Activated CD4-positive, CD25-positive, alpha-beta regulatory T cell treated with anti-CD3 and anti-CD28 coated beads, Interleukin-2, amount 50 U/mL, for 16 hours (primary cell): ENCODE measurements around the gene MAPK7.

Experiments
- DNase-seq: peaks from one replicate; pipeline ENCODE4 v3.0.0-alpha.2; 2020; ENCODE audit warnings: low read depth, low spot score

Gene MAPK7

GRCh38 chr17:19398301-19399181 lies 20.2 kb downstream of the MAPK7 start:
- DNase-seq = no peak

- DNase-seq = no peak
Measured at GRCh38 chr17:19399750-19400450, 21.6 kb downstream of the MAPK7 start.

DNA sequence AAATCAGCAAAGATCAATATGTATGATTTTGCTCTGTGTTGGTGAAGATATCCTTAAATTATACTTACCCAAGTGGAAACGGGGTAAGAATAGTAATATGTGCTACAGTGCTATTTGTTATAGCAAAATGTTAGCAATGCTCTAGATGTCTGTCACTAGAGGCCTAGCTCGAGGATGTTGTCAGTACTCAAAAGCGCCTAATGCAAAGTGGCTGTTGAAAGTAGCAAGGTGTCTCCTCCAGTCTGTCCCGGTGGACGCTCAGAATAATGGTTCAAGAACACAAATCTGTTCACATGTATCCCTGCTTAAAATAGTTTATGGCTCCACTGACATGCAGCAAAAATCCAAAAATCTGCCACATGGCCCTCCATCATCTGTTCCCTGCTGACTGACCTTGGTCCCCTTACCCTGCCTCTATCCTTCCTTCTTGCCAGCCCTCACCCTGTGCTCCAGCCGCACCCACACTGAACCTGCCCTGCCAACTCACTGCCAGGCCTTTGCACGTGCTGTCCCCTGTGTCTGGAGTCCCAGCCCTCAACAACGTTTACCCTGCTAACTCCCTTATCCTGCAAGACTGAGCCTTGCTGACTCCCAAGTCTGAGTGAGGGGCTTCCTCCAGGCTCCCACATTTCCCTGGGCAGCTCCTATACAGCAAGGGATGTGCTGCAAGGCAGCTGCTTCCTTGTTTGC lies 23.2 kb downstream of the MAPK7 start:
- no peak for DNase-seq

GRCh38 chr17:19402171-19402570 lies 23.9 kb downstream of the MAPK7 start:
- no peak for DNase-seq

DNA sequence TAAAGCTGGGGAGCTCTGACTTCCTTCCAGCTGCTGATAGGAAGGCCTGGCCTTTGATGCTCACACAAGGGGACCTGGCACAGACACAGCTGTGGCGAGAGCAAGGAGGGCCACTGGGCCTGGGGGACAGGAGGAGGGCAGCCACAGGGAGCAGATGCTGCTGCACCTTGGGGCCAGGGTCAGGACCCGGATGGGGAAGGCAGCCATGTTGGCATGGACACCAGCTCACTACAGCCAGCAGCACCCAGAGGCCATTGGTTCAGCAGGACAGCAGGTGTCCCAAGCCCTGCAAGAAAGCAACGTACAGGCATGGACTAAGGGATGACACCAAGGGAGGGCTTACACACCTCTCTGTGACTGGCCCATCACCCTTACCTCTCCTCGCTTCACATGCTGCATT lies 24.7 kb downstream of the MAPK7 start:
- DNase-seq = no peak

- no peak for DNase-seq
Measured at GRCh38 chr17:19404264-19404663, 26.0 kb downstream of the MAPK7 start.

GRCh38 chr17:19405114-19405513 lies 26.8 kb downstream of the MAPK7 start:
- no peak for DNase-seq

DNA sequence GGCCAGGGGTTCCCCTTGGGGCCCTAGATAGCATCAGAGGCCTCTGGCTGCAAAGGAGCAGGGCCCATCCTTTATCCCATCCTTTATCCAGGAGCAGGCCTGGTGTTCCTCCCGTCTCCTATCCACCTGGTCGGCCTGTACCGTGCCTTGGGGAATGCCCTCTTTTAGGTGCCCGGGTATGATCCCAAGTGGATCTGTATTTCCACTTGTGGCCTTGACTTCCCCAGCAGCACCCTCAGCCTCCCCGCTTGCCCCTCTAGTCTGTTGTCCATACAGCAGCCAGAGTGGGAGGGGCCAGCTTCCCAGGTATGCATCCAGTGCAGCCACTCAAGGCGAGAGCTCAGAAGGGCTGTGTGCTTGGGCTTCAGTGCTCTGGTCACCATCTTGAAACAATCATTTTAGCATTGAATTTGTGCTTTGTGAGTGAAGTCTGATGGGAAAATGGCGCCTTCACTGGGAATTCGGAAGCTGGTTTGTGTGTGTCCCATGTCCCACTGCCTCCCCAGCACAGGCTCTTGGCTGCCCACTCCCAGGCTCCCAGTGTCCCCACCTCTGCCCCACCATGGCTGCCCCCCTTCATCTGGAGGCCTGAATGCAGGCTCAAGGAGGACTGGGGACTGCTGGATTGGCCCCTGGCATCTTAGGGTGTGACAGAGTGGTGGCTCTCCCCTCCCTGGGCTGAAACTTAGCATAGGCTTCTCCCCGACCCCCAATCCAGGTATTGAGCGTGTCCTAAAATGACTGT lies 29.5 kb downstream of the MAPK7 start:
- DNase-seq = no peak

GRCh38 chr17:19408346-19408710 lies 30.0 kb downstream of the MAPK7 start:
- DNase-seq = no peak

DNA sequence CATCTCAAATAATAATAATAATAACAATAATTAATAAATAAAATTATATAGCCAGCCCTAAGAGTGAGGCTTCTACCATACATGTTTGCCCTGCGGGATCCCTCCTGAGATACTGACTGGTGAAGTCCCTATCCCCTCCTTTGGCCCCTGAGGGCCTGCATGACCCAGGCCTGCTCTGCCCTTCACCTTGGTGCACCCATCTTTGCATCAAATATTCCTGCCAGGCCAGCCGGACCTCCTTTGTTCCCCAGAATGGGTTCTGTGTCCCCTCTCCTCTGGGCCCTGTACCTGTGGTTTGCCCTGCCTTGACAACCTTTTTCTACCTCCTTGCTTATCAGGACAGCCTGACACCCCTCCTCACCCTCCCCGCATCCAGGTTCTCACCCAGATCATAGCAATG lies 30.8 kb downstream of the MAPK7 start:
- no peak for DNase-seq

DNA sequence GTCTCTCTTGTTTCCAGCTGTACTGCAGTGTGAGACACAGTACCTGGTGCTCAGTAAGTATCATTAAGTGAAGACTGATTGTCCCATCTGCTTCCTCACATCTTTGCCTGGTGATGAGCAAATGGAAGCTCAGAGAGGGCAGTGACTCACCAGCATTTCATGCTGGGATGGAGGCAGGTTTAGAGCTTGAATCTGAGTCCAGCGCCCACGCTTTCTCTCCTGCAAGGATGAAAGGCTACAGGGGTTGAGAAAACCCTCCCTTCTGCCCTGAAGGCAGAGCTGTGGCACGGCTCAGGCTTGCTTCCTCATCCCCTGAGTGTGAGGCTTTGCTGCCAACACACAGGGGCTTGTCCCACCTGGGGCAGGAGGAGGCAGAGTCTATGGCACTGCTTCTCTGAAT lies 31.2 kb downstream of the MAPK7 start:
- DNase-seq = no peak

GRCh38 chr17:19410091-19410490 lies 31.8 kb downstream of the MAPK7 start:
- DNase-seq = no peak

GRCh38 chr17:19410875-19411620 lies 32.8 kb downstream of the MAPK7 start, which contains the start of gene RNF112:
Gene RNF112 (plus strand): TSS chr17:19411232. CDS start chr17:19411409, 177 bp downstream.
- DNase-seq = no peak

DNA sequence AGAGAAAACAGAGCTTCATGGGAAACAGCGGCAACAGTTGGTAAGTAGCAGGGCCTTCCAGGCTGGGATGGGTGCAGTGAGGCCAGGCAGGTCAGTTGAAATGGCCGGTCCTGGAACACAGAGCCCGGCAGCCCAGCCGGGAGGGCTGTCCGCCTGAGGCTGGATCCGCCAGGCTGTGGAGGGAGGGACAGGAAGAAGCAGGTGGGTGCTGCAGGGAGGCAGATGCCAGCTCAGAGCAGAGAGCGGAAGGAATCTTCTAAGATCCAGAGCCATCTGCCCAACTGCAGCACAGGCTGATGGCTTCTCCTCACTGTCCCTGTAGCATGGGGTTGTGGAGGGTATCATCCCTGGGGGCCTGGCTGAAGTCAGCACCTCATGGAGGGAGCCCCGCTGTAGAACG lies 33.3 kb downstream of the MAPK7 start:
- no peak for DNase-seq

- no peak for DNase-seq
Measured at GRCh38 chr17:19412510-19412909, 34.2 kb downstream of the MAPK7 start.

DNA sequence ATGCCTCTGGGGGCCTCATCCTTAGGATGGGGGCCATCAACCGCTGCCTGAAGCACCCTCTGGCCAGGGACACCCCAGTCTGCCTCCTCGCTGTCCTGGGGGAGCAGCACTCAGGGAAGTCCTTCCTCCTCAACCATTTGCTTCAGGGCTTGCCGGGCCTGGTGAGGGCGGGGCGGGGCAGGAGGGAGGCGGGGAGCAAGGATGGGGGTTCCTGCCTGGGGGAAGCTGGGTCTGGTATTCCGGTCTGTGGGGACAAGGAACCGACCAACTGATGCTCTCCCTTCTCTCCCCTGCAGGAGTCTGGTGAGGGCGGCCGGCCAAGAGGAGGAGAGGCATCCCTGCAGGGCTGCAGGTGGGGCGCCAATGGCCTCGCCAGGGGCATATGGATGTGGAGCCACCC lies 34.7 kb downstream of the MAPK7 start:
- DNase-seq = no peak

DNA sequence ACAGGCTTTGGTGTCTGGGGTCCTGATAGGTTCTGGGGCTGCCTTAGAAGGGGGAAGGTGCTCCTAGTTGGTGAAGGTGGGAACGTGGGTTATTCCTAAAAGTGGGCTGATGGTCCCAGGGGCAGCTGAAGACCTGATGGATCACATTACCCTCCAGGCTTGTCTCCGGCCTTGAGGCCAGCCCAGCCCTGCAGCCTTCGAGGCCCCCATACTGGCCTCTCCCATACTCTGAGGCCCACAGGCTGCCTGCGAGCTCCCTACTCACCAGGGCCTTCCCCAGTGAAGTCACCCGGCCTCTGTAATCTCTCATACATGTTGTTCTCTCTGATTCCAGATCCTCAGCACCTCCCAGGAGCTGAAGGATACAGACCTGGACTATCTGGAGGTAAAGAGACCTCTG lies 35.5 kb downstream of the MAPK7 start:
- no peak for DNase-seq

DNA sequence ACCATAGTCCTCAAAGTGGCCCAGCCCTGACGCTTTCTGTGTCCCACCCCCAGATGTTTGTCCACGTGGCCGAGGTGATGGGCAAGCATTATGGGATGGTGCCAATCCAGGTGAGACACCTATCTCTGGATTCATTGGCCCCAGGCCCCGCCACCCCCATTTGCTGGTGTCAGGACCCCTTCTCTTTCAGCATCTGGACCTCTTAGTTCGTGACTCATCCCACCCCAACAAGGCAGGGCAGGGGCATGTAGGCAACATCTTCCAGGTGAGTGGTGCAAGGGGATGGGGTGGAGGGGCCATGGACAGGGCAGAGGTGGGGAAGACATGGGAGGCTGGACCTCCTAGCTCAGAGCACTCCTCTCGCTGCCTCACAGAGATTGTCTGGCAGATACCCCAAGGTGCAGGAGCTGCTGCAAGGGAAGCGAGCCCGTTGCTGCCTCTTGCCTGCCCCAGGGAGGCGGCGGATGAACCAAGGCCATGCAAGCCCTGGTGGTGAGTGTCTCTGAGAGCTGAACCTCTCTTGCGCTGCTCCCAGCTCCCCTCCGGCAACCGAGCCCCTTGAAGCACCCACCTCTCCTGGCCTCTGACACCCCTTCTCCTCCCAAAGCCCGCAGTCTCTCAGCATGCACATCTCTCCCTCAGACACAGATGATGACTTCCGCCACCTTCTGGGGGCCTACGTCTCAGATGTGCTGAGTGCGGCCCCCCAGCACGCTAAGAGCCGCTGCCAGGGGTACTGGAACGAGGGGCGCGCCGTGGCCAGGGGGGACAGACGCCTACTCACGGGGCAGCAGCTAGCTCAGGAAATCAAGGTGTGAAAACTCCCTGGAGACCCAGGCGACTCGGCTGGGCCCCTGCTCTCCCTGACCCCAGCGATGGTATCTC lies 36.3 kb downstream of the MAPK7 start:
- DNase-seq = no peak

GRCh38 chr17:19415311-19415710 lies 37.0 kb downstream of the MAPK7 start:
- DNase-seq = no peak
